ENCODE results near the gene HSPA5.

- peak; percentile 58; the same call in 1 of the 2 replicates for TF ChIP-seq USF2 (IDR thresholded peaks at IDR 0.05; ENCODE audit: low read depth, low read length)
- TF ChIP-seq CTCF (conservative IDR thresholded peaks at IDR 0.05; ENCODE audit: low read depth, low read length): no peak
- no peak for TF ChIP-seq BHLHE40 (IDR thresholded peaks at IDR 0.05; ENCODE audit: low read depth, low read length)
- TF ChIP-seq MAFK (IDR thresholded peaks at IDR 0.05; ENCODE audit: low read depth, low read length): no peak
- peak; percentile 80 for TF ChIP-seq POLR2A (IDR thresholded peaks at IDR 0.05; ENCODE audit: low read depth, low read length)
- TF ChIP-seq ELK1 (IDR thresholded peaks at IDR 0.05; ENCODE audit: borderline replicate concordance, low read depth, low read length): no peak
- TF ChIP-seq SMC3 (IDR thresholded peaks at IDR 0.05; ENCODE audit: low read depth, low read length): no peak
- TF ChIP-seq RFX5 (IDR thresholded peaks at IDR 0.05; ENCODE audit: low read depth, low read length): no peak
- TF ChIP-seq MXI1 (IDR thresholded peaks at IDR 0.05; ENCODE audit: borderline replicate concordance, low read depth, low read length): peak; percentile 87; the same call in 1 of the 2 replicates
- peak; percentile 90 for TF ChIP-seq CEBPB (IDR thresholded peaks at IDR 0.05; ENCODE audit: low read depth, low read length)
- peak; percentile 53; the same call in 1 of the 2 replicates for TF ChIP-seq MAZ (IDR thresholded peaks at IDR 0.05; ENCODE audit: borderline replicate concordance, low read depth, low read length)
- TF ChIP-seq FOS (IDR thresholded peaks at IDR 0.05; ENCODE audit: low read depth, low read length): no peak
- no peak for TF ChIP-seq RAD21 (IDR thresholded peaks at IDR 0.05; ENCODE audit: low read length)
Measured at GRCh38 chr9:125200216-125201047, 40.7 kb downstream of the HSPA5 start, which contains the start of gene RABEPK.
